ENCODE results near the gene CBX3.
"Not testable (repeated sequence)": the region's sequence is repeated elsewhere in the genome, so short reads cannot be mapped to it uniquely, and the experiment has no call there.

The CBX3 gene

GRCh38 chr7:26238032-26238431 is 36.5 kb downstream of the CBX3 start:
- no peak for DNase-seq (ENCODE audit: low read depth in 2 of 2)
- TF ChIP-seq, protein P1, sequence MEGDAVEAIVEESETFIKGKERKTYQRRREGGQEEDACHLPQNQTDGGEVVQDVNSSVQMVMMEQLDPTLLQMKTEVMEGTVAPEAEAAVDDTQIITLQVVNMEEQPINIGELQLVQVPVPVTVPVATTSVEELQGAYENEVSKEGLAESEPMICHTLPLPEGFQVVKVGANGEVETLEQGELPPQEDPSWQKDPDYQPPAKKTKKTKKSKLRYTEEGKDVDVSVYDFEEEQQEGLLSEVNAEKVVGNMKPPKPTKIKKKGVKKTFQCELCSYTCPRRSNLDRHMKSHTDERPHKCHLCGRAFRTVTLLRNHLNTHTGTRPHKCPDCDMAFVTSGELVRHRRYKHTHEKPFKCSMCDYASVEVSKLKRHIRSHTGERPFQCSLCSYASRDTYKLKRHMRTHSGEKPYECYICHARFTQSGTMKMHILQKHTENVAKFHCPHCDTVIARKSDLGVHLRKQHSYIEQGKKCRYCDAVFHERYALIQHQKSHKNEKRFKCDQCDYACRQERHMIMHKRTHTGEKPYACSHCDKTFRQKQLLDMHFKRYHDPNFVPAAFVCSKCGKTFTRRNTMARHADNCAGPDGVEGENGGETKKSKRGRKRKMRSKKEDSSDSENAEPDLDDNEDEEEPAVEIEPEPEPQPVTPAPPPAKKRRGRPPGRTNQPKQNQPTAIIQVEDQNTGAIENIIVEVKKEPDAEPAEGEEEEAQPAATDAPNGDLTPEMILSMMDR (IDR thresholded peaks at IDR 0.05; ENCODE audit: low read depth, low read length): no peak
- no peak overlapping the region for H3K4me3 ChIP-seq (replicated peaks in 1 of 2; ENCODE audit: low read depth in 2 of 2, low read length in 2 of 2)

DNA sequence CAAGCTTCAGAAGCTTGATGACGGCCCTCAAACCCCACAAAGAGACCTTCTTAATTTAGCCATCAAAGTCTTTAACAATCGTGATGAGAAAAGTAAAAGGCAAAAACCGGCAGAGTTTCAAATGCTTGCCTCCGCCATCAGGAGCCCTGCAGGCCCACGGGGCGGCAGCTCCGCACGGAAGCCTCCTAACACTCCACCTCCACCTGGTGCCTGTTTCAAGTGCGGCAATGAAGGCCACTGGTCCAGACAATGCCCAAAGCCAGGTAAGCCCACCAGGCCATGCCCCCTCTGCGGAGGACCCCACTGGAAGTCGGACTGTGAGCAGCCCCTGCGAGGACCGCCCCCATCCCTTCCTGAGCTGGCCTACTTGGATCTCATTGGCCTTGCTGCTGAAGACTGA is 43.6 kb downstream of the CBX3 start:
- TF ChIP-seq, protein P1 (IDR thresholded peaks at IDR 0.05; ENCODE audit: low read depth, low read length): no peak
- no peak overlapping the region for H3K4me3 ChIP-seq (replicated peaks in 1 of 2; ENCODE audit: low read depth in 2 of 2, low read length in 2 of 2)
- no peak for DNase-seq (ENCODE audit: low read depth in 2 of 2)

GRCh38 chr7:26250239-26250638 is 48.7 kb downstream of the CBX3 start:
- TF ChIP-seq, protein P1 (IDR thresholded peaks at IDR 0.05; ENCODE audit: low read depth, low read length): no peak
- H3K4me3 ChIP-seq (replicated peaks in 1 of 2; ENCODE audit: low read depth in 2 of 2, low read length in 2 of 2): no peak overlapping the region
- DNase-seq (ENCODE audit: low read depth in 2 of 2): no peak

DNA sequence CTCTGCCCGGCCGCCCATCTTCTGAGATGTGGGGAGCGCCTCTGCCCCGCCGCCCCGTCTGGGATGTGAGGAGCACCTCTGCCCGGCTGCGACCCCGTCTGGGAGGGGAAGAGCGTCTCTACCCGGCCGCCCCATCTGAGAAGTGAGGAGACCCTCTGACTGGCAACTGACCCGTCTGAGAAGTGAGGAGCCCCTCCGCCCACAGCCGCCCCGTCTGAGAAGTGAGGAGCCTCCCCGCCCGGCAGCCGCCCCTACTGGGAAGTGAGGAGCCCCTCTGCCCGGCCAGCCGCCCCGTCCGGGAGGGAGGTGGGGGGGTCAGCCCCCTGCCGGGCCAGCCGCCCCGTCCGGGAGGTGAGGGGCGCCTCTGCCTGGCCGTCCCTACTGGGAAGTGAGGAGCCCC is 60.3 kb downstream of the CBX3 start:
- H3K4me3 ChIP-seq (replicated peaks in 1 of 2; ENCODE audit: low read depth in 2 of 2, low read length in 2 of 2); DNase-seq (ENCODE audit: low read depth in 2 of 2): not testable (repeated sequence)
